ENCODE results near the gene STXBP4.

- TF ChIP-seq CTCF (conservative IDR thresholded peaks at IDR 0.05; ENCODE audit: low read length): no peak
- TF ChIP-seq EZH2phosphoT487 (IDR thresholded peaks at IDR 0.05; ENCODE audit: borderline replicate concordance, low read depth, low read length): no peak
Observed at GRCh38 chr17:54991567-54991966, 23.0 kb downstream of the STXBP4 start.

Measured in OCI-LY7 (cell line).